Superior temporal gyrus (tissue), 1 donor: ENCODE data around the gene CDIPT.
A peak's percentile ranks its signal among the peaks of the same experiment; 100 is the strongest.
"Not testable (repeated sequence)": the region's sequence is repeated elsewhere in the genome, so short reads cannot be mapped to it uniquely, and the experiment has no call there.

Source experiments
- DNase-seq: peaks from one replicate; pipeline ENCODE4 v3.0.0-alpha.2; 2016; ENCODE audit errors: extremely low spot score

The CDIPT gene

DNA sequence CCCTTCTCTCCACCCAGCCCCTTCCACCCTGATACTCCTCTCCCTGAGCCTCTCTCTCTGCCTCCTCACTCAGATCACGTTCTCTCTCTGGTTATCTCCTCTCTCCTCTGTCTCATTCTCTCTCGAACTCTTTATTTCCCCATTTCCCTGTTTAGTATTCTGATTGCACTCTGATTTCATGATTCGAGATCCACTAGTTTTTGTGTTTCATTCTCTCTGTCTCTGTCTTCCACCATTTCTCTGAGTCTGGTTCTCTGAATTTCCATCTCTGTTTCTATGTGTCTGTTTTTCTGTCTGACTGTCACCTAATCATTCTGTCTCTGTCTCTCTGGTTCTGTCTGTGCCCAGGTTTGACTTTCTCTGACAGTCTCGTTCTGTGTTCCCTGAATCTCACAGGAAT lies 34.3 kb upstream of the CDIPT start:
- no peak for DNase-seq

DNA sequence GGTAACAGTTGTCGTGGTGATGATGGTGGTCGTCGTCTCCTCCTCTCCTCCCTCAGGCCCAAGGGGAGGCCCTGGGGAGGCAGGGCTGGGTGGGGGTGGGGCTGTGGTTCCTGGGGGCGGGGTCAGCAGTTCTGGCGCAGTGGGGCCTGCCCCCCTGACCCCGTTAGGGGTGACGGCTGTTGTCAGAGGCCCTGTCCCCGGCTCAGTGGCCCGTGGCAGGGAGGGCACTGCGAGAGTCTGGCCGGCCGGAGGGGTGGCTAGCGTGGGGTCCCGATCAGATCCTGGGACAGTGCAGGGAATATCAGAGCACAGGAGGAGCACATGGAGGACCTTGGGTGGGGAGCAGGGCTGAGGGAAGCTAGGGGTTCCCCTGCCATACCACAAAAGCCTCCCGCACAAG lies 33.8 kb upstream of the CDIPT start:
- no peak for DNase-seq

- peak; percentile 26 for DNase-seq
Observed at GRCh38 chr16:29894352-29894751, 31.3 kb upstream of the CDIPT start.

DNA sequence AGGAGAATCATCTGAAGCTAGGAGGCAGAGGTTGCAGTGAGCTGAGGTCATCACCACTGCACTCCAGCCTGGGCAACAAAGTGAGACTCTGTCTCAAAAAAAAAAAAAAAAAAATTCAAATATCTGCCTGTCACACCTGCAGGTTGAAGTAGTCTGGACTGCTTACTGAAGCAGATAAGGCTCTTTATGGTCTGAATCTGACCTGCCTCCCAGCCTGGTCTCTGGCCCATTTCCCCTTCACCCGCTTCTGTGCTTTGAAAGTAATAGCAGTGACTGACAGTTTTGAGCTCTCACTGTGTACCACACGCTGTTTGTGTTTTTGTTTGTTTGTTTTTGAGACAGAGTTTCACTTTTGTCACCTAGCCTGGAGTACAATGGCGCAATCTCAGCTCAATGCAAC lies 30.5 kb upstream of the CDIPT start:
- no peak for DNase-seq

DNA sequence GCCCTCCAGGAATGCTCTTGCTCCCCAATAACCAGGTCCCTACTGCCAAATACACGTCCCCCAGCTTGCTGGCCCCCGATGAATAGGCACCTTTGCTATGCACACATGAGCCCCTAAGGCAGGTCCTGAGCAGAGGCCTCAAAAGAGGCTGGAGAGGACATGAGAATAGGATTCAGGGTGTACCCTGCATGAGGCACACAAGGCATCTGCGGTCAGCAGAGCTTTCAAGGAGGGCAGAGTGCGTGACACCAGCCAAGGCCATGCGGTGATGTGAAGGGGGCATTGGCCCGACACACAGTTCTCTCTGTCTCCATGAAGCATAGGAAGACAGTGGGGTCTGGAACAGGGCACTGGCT lies 29.4 kb upstream of the CDIPT start:
- DNase-seq = no peak

GRCh38 chr16:29891525-29892457 lies 28.8 kb upstream of the CDIPT start:
- no peak for DNase-seq

GRCh38 chr16:29889372-29889771 lies 26.3 kb upstream of the CDIPT start:
- DNase-seq = not testable (repeated sequence)

DNA sequence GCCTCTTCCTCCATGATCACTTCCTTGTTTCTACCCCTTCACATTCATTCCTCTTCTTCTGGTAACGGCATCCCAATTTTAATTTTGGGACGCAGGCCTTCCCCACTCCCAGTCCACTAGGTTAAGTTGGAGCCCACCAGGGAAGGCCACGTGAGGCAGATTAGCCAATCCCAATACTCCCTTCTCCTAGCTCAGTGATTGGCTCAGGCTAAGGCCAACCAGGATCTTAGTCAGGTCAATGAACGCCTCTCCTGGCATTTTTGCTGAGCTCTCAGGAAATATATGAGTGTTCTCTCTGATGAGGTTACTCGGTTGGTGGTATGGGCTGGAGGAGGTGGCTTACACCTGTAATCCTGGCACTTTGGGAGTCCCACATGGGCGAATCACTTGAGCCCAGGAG lies 21.0 kb upstream of the CDIPT start:
- DNase-seq = no peak

DNA sequence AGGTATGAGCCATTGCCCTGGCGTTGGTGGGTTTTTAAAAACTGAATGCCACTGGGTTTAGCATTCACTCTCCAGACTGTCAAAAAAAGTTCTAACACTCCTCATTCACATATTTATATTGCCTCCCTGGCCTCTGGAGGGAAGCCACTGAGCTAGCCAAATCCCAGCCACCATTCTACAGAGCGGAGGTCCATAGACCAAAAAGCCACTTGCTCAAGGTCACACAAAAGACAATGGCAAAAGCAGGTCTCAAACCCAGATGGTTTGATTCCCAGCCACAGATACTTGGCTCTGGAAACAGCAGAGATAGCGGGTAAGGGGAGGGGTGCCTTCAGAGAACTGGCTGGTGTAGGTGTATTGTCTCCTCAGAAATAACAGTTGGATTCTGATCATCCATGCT lies 18.0 kb upstream of the CDIPT start:
- no peak for DNase-seq

- no peak for DNase-seq
Observed at GRCh38 chr16:29878172-29878571, 15.1 kb upstream of the CDIPT start.

DNA sequence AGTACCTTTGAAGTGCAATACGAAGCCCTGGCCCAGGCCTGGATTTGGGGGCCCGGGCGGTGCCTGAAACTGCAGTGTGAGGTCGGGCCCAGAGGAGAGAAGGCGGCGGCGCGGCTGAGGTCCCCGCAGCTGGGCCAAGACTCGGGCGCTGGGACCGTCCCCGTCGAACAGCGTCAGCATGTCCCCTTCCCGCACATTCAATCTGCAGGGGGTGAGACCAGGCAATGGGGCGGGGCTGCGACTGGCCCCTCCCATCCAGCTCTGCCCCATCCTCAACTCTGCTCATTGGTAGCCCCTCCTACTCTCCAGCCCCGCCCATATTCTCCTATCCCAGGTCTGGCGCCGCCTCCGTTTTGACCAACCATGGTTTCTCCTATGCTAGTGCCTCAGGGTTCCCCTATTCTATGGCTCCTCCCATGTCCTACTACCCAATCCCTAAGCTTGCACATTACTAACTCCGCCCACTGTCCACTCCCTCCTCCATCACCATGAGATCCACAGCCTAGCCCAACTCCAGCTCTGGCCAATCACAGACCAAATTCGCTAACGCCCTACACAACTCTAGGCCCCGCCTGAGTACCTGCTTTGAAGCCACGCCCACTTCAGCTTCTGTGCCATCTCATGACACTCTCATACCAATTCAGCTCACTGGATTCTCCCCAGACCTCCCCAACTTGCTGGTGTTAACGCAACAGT lies 14.4 kb upstream of the CDIPT start:
- DNase-seq = no peak

DNA sequence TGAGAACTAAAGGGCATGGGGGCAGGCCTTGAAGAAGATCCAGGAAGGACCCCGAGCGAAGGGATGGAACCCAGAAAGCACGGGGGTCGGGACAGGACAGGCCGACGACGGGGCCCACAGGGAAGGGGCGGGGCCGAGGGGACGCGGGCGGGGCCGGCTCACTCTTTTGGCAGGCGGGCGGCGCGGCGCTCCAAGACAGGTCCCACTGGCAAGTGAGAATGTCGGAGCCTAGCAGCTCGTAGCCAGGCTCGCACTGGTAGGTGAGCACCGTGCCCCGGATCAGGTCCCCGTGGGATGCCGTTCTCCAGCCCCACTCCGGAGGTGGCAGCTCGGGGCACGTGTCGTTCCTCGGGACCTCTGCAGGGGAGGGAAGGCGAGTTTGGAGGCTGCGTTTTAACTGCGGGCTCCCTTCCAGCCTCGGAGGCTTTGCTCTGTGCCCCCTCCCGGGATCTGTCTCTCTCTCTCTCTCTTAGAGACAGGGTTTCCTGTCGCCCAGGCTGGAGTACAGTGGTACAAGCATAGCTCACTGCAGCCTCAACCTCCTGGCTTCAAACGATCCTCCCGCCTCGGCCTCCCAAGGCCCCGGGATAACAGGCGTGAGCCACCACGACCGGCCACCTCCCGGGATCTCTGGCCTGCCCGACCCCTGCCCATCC lies 13.7 kb upstream of the CDIPT start:
- no peak for DNase-seq

GRCh38 chr16:29876217-29876593 lies 13.2 kb upstream of the CDIPT start:
- no peak for DNase-seq

DNA sequence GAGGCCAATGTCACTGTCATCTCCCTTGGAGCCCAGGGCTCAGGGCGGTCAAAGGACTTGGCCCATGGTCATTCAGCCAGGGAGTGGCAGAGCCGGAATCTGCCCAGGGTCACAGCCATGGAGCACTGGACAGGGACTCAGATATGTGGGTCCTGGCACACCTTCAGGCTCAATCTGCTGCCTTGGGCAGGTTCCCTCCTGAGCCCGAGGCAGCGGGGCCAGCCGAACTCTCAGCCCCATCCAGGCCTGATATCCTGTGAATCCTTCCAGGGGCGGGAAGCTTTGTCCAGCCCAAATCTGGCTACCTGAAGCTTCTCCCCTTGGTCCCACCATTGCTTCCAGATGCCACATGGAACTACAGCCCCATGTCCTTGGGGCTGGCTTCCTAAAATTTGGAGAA lies 12.2 kb upstream of the CDIPT start:
- DNase-seq = no peak

GRCh38 chr16:29873319-29873718 lies 10.3 kb upstream of the CDIPT start:
- no peak for DNase-seq

DNA sequence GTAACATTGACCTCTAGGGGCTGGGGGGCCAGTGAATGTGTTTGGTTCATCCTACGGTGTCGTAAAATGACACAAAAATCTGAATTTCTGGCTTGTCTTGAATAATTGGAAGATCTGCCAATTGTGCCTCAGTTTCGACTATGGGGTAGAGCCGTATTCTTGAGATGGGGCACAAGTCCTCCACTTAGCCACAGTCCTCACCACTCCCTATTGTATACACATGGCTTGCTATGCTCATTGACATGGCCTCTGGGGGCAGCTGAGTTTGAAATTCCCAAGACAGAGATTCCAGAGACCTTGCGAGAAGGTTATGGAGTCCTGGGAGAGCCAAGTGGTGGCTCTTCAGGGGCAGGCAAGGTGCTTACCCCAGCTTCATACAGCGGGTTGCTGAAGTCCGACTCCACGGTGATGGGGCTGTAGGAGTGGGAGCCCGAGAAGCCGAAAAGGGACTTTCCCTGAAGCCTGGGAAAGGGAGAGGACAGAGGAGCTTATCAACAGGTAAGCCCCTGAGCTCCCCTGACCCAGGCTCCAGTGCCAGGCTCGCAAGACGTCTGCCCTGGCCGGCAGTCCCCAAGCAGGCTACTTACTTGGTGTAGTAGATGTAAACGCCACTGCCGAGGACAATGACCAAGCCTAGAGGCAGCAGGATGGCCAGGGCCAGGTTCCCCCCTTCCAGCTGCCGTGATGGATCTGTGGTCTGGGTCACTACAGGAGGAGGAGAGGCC lies 9.0 kb upstream of the CDIPT start:
- DNase-seq = no peak

GRCh38 chr16:29869067-29869466 lies 6.0 kb upstream of the CDIPT start:
- DNase-seq = not testable (repeated sequence)

GRCh38 chr16:29868396-29869009 lies 5.5 kb upstream of the CDIPT start:
- DNase-seq = no peak

GRCh38 chr16:29864205-29864604 lies 1.2 kb upstream of the CDIPT start:
- DNase-seq = no peak

DNA sequence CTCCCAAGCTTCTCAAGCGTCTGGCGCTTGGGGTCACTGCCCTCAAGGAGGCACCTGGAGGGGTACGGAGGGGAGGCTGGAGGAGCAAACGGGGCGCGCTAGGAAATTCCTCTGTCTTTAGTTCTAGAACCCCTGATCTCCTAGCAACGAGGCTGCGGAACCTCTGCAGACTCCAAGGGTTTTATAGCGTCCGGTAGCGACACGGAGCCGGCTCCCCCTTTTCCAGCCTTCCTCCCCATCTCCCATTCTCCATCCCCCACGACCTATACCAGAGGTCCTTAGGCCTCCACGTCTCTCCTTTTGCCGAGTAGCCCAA lies 601 bp upstream of the CDIPT start:
- no peak for DNase-seq

DNA sequence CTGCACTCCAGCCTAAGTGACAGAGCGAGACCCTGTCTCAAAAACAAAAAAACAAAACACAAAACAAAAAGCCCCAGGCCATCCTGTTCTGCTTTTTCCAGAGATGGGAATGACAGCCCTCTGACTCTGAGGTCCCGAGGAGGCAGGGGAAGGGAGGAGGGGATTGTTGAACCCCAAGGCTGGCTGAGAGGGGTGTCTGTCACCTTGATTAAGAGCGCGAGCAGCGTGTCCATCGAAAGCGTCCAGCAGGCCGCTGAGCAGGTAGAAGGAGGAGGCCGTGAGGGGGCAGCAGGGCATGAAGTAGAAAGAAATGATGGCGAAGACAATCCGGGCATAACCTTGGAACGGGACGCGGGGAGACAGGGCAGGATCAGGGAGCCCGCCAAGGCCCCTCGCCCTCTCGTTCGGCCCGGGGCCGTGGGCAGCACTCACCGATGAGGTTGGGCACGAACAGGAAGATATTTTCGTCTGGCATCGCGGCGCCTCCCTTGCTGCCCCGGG lies 593 bp downstream of the CDIPT start:
- DNase-seq = peak; percentile 24

DNA sequence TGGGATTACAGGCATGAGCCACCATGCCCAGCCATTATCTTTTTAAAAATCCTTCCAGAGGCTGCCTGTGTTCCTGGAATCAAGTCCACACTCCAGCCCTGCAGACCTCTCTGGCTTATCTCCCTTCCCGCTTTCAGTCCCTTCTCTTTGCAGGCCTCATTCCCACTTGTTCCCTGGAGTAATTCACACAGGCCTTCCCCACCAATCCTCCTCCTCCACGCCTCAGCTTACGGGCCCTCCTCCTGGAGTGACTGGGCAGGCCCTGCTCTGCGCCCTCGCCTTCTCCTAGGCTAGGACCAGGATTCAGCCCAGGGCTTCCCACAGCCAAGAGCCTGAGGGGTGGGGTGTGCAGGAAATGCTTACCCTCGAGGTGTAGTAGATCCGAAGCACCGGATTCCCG lies 2.8 kb downstream of the CDIPT start:
- no peak for DNase-seq
